ENCODE data around the gene STIM2. TPM values are rescaled to one million over a fixed set of nuclear protein-coding genes. Genes with fewer than 3 reads are reported as not detected.

STIM2 gene
- polyA plus RNA-seq, 4 donors = 30.7 to 42.2 (median 39.8) TPM

DNA sequence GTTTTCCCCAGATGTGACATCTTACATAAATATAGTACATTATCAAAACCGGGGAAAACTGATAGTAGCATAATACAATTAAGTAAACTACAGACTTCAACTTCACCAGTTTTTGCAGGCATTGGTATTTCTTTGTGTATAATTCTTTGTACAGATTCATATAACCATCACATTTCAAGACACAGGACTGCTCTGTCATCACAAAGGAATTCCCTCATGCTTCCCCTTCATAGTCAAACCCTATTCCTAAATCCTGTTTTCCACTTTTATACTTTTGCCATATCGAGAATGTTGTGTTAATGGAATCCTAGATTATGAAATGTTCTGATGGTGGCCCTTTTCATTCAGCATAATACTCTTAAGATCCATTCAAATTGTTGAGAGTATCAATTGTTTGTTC is 36.0 kb downstream of the STIM2 start:
- no peak for DNase-seq (ENCODE audit: low read depth in 4 of 4, low spot score in 3 of 4)

DNA sequence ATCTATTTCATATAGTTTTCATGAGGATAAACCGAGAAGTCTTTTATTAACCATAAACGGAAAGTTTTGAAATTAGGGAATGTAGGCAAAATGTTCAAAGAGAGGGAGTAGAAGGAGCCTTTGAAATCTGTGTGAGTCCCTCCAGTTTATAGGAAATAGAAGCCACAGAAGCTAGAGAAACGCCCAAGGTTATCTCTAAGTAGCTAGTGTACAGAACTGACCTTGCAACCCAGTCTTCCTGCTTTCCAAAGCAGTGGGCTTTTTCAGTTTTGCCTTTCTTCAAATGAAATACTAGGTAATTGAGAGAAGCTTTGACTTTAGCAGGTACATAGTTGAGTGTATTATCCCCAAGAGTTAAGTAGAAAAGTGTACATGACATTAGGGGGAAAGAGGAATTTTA is 39.4 kb downstream of the STIM2 start:
- DNase-seq (ENCODE audit: low read depth in 4 of 4, low spot score in 3 of 4) = no peak

DNA sequence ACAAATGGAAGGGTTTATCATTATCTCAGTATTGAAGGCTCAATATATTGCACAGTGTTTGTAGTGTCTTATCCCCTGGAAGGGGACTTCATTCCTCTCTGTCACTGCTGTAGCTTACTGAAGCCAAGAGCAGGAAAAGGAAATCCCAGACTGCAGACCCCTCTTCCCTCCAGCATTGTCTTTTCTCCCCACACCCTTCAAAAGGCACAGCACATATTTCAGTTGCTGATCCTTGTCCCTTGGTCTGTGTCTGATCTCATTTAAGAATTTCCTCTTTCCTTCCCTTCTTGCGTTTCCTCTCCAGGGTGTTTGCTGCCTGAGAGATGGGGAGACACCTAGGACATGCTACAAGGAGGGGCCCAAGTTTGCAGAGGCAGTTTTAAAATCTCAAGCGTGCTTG is 40.1 kb downstream of the STIM2 start:
- no peak for DNase-seq (ENCODE audit: low read depth in 4 of 4, low spot score in 3 of 4)

DNA sequence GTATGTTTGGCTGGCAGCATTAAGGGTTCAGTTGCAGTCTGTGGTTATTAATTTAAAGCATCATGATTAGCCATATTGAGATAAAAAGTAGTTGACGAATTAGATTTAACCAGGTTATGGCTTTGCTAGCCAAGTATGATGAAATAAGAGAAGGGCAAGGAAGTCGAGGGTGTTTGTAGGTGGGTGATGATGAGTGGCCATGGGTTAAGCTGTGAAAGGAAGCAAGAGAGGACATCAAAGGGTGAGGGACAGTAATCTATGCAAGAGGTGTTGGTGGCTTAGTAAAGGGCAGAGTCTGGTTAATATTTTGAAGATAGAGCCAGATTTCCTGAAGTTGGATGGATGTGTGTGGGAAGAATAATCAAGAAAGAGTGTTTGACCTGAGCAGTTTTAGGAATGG is 44.5 kb downstream of the STIM2 start:
- no peak for DNase-seq (ENCODE audit: low read depth in 4 of 4, low spot score in 3 of 4)

DNA sequence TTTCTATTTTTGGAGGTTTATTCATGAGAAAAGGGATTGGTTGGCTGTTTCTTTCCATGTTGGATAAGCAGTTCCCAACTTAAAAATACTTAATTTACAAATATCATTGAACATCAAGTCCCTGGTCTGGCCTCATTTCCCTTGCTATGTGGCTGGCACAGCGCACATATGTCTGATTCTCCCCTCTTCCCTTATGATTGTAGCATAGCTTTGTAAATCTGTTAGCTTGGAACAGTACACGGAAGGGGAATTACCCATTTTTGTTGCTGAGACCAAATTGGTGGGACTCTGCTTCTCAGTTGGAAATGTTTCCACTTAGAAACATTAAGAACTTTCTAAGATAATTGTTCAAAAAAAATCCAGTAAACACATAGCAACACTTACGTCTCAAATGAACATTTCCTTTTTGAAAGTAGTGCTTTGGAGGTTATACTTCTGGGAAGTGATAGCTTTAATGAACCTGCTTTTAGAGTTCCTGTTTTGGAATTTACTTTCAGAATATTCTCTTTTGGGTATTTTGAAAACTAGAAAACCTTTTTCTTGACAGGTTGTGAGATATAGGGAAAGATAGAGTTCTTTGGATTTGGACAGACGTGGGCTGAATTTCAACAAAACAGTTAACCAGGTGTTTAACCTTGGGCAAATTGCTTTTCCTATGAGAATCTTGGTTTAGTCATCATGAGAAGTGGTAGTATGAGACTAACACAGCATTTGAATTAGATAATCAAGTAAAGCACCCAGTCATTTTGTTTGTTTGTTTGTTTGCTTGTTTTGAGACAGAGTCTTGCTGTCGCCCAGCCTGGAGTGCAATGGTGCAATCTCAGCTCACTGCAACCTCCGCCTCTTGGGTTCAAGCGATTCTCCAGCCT is 47.3 kb downstream of the STIM2 start:
- DNase-seq (ENCODE audit: low read depth in 4 of 4, low spot score in 3 of 4) = no peak

DNA sequence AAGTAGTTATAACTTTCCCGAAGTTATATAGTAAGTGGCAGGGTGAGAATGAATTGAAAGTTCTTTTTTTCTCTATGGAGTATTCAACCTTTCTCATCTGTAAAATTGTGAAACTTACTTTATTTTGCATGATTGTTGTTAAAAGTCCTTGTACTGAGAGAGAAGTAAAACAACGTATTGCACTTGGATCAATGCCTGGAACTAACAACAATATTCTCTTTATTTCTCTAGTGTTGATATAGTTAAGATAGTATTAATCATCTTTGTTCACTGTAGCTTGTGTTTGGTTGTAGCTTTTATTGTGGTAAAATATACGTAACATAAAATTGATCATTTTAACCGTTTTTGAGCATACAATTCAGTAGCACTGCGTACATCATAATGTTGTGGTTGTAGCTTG is 48.7 kb downstream of the STIM2 start:
- DNase-seq (ENCODE audit: low read depth in 4 of 4, low spot score in 3 of 4) = no peak

DNA sequence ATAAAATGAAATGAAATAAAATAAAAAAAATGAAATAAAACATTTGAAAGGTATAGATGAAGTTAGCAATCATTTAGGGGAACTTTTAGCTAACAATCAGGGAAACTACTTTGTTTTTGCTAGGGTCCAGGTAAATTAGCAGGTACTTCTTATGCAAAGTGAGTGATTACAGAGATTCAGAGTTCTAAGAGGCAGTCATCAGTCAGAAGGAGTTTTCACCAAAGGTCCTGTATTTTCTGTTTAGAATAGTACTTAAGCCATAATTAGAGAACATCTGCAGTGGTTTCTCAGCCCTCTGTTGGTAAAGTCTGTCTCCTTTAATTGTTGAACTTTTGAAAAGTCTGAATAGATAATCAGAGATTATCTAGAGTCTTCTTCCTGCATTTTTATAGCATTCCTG is 50.6 kb downstream of the STIM2 start:
- DNase-seq (ENCODE audit: low read depth in 4 of 4, low spot score in 3 of 4) = no peak

DNA sequence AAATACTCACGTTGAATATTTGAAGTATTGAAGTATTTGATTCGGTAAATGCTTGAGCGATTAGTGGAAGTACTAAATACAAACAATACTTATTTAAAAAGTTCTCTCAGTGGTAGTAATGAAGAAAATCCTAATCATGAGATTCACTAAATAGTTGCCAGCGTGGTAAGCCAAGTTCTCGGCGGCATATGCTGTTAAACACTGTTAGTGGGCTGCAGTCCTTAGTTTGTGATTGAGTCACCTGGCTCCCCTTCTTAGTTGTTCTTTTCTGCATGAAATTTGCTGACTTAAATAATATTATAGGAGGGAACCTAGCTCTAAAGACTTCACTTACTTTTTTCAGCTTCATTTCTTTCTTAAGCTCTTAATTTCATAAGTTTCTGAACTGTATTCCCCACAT is 51.4 kb downstream of the STIM2 start:
- no peak for DNase-seq (ENCODE audit: low read depth in 4 of 4, low spot score in 3 of 4)

DNA sequence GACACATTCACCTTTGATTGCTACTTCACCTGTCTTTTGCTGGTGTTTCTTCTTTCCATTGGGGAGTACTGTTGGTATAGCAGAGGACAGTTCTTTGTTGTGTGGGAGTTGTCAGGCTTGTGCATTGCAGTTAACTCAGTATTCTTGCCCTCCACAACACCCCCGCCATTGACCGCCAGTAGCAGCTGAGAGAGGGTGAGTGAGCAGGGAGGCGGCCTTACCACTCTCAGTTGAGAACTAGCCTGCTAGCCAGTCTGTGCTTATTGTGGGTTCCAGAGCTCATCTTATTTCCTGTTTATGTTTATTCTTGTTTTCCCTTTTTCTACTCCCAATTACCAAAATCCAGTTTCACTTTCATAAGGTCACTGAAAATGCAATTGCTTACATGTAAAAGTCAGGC is 52.2 kb downstream of the STIM2 start:
- DNase-seq (ENCODE audit: low read depth in 4 of 4, low spot score in 3 of 4) = no peak

DNA sequence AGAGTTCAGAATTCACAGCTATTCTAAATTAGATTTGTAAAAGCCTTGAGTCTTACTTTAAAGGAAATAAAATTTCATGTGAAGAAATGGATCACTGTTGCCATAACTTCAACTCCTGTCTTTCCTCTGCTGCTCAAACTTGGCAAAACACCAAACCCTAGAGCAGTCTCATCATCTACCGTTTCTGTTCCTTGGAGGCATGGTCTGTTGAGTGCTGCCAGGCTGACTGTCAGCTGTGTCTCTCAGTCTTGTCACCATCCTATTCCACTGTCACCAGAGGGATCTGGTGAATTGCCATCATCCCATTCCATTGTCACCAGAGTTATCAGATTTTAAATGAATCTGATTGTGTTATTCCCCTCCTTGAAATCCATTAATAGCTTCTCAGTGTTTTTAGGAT is 55.6 kb downstream of the STIM2 start:
- no peak for DNase-seq (ENCODE audit: low read depth in 4 of 4, low spot score in 3 of 4)

DNA sequence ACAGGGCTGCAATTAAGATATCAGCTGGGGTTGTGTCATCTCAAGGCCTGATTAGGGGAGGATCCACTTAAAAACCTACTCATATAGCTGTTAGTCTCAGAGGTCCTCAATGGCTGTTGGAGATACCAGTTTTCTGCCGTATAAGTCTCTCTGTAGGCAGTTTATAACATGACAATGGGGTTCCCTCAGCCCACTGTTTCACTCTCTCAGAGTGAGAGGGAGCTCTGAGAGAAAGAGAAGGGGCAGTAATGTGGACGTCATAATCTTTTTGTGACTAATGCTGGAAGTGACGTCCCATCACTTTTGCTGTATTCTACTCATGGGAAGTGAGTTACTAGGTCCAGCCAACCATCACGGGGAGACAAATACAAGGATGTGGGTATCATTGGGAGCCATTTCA is 70.3 kb downstream of the STIM2 start:
- DNase-seq (ENCODE audit: low read depth in 4 of 4, low spot score in 3 of 4) = no peak

DNA sequence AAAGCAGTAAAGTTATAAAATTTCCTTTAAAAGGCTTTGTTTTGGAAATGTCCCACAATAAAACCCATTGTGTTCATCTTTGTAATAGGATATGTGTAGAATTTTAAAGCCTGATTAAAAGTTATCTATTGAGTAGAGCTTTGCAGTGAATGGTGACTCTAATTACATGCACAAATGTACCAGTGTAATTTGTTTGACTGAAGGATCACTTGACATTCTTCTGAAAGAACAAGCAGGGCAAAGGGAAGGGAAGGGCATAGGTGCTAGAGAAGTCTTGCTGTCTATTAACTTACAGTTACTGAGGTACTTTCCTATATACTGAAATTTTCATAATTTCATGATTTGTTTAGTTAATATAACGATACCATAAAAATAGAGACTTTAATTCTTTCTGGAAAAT is 70.8 kb downstream of the STIM2 start:
- no peak for DNase-seq (ENCODE audit: low read depth in 4 of 4, low spot score in 3 of 4)

DNA sequence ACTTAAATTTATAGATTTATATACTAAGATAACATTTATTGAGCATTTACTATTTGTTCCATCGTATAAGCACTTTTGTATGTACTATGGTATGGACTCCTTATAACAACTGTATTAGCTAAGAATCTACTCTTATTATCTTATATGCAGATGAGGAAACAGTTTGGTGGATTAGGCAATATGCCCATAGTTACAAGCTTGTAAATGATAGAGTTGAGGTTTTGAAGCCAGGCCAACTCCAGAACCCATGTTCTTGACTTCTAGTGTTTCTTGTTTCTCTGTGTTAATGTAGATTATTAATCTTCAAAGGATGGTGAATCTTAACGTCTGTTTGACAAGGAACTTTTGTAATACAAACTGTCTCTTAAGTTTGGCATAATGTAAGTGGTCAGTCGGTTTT is 71.3 kb downstream of the STIM2 start:
- DNase-seq (ENCODE audit: low read depth in 4 of 4, low spot score in 3 of 4) = no peak

DNA sequence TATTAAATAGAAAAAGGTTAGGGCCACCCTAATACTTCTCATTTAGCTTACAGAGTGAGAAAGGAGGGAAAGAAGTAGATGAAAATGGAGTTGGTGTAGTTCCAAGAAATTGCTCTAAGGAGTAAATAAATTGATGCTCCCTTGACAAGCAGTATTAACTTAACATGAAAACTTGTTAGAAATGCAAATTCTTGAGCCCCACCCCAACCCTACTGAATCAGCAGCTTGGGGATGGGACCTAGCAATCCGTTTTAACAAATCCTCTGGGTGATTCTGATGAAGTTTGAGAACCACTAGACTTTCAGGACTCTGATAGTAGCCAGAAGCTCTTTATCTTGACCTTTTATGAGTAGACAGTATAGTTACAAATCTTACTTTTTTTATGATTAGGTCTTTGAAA is 74.8 kb downstream of the STIM2 start:
- DNase-seq (ENCODE audit: low read depth in 4 of 4, low spot score in 3 of 4) = no peak

DNA sequence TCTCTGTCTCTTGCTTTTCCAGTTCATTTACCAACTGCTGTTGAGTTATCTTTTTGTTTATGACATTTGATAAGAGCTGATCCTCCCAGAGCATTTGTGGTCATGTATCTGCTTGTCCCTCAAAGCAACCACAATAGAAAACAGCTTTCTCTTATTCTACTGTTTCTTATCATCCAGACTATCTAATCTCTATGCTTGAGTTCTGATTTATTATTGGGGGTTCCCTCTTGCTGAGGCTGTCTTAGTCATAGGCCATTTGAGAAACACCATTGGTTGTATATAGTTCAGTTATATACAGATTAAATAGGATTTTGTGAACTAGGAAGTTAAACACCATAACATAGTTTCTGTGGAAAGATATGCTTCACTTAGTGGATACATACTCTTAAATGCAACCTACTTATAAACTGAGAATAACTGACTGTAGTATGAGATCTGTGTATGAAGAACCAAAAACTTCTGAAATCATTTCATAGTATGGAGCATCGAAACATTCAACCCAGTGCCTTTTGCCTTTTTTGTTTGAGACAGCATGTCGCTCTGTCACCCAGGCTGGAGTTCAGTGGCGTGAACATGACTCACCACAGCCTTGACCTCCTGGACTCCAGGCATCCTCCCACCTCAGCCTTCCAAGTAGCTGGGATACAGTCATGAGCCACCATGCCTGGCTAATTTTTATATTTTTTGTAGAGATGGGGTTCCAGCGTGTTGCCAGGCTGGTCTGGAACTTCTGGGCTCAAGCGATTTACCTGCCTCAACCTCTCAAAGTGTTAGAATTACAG is 75.8 kb downstream of the STIM2 start:
- no peak for DNase-seq (ENCODE audit: low read depth in 4 of 4, low spot score in 3 of 4)

DNA sequence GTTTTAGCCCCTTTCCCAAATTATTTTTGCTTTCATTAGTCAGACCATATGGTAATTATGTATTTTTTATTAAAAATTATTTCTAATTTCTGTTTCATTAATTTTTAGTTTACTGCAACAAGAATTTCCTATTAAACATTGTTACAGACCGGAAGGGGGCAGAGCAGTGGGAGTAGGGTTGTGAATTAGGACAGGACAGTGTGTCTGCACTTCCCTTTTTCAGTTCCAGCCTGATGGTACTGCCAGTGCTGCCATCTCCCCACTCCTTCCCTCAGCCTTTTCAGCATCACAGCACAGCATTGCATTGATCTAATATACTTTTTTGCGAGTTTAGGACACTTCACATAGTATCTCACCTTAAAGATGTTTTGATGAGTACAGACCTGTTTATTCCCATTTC is 76.5 kb downstream of the STIM2 start:
- no peak for DNase-seq (ENCODE audit: low read depth in 4 of 4, low spot score in 3 of 4)

DNA sequence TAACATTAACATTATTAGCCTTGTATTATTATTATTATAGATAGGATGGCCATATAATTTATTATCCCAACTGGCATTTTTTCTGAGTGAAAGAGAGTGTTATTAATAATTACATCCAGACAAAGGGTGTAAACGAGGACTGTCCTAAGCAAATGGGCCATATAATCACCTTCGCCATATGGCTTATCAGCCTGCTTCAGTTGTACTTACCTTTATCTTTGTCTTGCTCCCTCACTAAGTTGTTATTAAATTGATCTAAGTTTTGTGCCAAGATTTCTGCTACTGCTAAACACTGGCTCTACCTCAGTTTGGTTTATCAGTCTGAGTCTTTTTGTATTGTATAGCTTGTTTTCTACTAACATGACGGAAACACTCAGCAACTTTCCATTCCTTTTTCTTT is 76.9 kb downstream of the STIM2 start:
- DNase-seq (ENCODE audit: low read depth in 4 of 4, low spot score in 3 of 4) = no peak

DNA sequence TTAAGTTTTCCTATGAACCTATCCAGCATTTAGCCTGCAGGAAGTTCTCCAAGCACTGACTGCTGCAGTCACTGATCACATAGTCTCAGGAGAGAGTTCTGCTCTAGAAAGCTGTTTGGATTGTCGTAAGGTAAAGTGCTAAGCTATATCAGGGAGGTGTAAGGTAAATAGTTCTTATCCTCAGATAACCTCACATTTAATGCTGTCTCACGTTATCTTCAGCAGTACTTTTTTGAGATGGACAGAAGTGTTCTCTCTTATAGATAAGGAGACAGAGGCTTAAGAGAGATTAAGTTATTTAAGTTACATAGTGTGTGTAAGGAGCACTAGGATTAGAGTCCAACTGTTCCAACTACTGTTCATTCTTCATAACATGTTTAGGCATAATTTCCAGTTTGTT is 77.9 kb downstream of the STIM2 start:
- DNase-seq (ENCODE audit: low read depth in 4 of 4, low spot score in 3 of 4) = no peak

DNA sequence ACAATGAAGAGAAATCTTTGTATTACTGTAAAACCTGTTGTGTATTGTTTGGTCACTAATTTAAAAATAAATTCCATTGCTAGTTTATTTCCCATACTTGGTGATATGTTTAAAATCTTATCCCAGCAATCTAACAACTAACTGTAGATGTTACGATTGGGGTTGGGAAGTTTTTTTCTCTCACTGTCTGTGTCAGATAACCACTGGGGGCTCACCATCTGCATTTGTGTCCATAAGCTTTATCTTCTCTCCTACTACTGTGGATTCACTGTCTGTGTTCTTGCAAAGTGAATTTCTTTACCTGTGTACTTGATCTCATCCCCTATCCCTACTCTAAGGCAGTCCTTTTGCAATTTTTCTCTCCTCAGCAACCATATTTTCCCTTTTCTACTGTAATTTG is 81.3 kb downstream of the STIM2 start:
- no peak for DNase-seq (ENCODE audit: low read depth in 4 of 4, low spot score in 3 of 4)

DNA sequence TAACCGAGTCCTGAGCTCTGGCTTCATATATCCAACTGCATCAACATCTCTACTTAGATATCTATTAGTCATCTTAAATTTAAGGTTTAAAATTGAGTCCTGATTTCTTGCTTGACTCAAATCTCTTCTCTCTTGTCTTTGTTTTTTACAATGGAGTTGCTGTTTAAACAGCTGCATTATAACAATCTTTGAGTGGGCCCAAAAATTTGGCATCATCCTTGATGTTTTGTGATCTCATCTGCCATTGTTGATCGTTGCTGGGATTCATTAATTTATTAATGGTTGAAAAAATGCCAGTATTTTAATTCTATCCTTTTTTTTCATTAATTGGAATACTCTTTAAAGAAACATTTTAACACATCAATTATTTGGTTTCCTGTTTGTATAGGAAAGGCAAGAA is 82.2 kb downstream of the STIM2 start:
- DNase-seq (ENCODE audit: low read depth in 4 of 4, low spot score in 3 of 4) = no peak

DNA sequence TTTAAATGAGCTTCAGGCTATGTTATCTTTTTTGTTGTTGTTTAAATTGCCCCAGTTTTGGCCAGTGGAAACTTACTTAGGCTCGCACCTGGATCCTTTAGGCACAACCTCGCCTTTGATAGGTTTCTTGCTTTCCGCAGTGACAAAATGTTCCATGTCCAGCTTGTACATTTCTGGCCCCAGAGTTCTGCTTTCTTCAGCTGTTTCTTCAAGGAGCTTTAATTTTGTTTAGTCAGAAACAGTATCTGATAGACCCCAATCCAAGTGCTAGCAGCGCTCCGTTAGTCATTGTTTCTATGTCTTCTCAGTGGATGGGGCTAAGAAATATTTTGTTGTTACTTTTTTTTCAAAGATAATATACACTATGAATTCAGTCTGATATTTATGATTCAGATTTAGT is 82.8 kb downstream of the STIM2 start:
- no peak for DNase-seq (ENCODE audit: low read depth in 4 of 4, low spot score in 3 of 4)

DNA sequence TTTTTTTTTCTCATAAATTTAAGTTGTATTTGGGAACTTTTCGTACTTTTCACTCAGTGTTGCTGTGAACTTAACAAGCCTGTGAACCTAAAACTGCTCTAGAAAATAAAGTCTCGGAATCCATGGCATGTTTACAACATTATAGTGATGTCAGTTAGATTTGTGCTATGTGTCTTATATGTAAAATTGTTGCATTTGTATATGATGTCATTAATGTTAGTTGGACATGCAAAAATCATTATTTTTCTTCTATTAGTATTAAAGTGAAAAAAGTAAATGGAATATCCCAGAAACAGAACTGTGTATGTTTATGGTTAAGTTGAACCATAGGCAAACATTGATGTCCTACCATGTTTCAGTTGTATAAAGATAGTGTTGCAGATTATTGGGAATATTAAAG is 85.2 kb downstream of the STIM2 start:
- DNase-seq (ENCODE audit: low read depth in 4 of 4, low spot score in 3 of 4) = no peak
